ENCODE measurements around the gene ZIC5. TPM values are rescaled to one million over a fixed set of nuclear protein-coding genes. Genes with fewer than 3 reads are reported as not detected.
"Not testable (repeated sequence)": the region's sequence is repeated elsewhere in the genome, so short reads cannot be mapped to it uniquely, and the experiment has no call there.

ZIC5 gene
- total and polyA plus RNA-seq, 2 of the 4 experiments (the other 2 are of a cell fraction), result not detected

GRCh38 chr13:99945515-99945914 is 26.1 kb downstream of the ZIC5 start:
- H3K18ac ChIP-seq (ENCODE audit: low read depth, low read length); intact Hi-C loops (cut with micrococcal nuclease); H3K36me3 ChIP-seq (ENCODE audit: control insufficient read depth, insufficient read depth, low read length); H2BK5ac ChIP-seq (ENCODE audit: low read depth, low read length, poor library complexity, severe bottlenecking); dilution Hi-C loops (cut with HindIII; ENCODE audit: low sequenced_read_pairs, unreplicated experiment); H2AK5ac ChIP-seq (ENCODE audit: low read depth, low read length); ATAC-seq (ENCODE audit: low read depth); H3K4me1 ChIP-seq (ENCODE audit: control insufficient read depth, insufficient read depth, low read length); POLR2A ChIA-PET (ENCODE audit: unreplicated experiment); H3K23ac ChIP-seq (ENCODE audit: low read depth, low read length); CTCF ChIA-PET; H3K4me2 ChIP-seq (ENCODE audit: low read depth, low read length); DNase-seq; H2AK9ac ChIP-seq (replicated peaks; ENCODE audit: low read depth, low read length, poor library complexity); H2AFZ ChIP-seq (replicated peaks; ENCODE audit: low read length, poor library complexity); H3K4ac ChIP-seq (ENCODE audit: low read depth, low read length); H3K27ac ChIP-seq (ENCODE audit: insufficient read depth, low read length); H4K91ac ChIP-seq (ENCODE audit: insufficient read depth, low read depth, low read length); H2BK20ac ChIP-seq (ENCODE audit: low read depth, low read length); H3K14ac ChIP-seq (replicated peaks; ENCODE audit: low read depth, low read length); H4K5ac ChIP-seq (ENCODE audit: low read depth, low read length); BruUV-seq (replicated peaks); H3K9me3 ChIP-seq (ENCODE audit: control insufficient read depth, insufficient read depth, low read length); H3K79me1 ChIP-seq (ENCODE audit: low read depth in 1 of 2, low read length in 2 of 2); H2BK120ac ChIP-seq (ENCODE audit: low read depth, low read length); H3K56ac ChIP-seq (ENCODE audit: extremely low read depth, insufficient read depth, low read length); H4K8ac ChIP-seq (ENCODE audit: low read depth in 2 of 2, low read length in 2 of 2); H3K9ac ChIP-seq (ENCODE audit: low read depth, low read length); in situ Hi-C loops (cut with MboI; ENCODE audit: low sequenced_read_pairs); H4K20me1 ChIP-seq (ENCODE audit: insufficient read depth, low read length); H3K4me3 ChIP-seq (ENCODE audit: insufficient read depth, low read depth, low read length); H2BK15ac ChIP-seq (ENCODE audit: low read depth, low read length); H3K9me1 ChIP-seq (ENCODE audit: insufficient read depth, low read length): not testable (repeated sequence)
- H3K27me3 ChIP-seq (ENCODE audit: control insufficient read depth, insufficient read depth, low read length), result peaks cover 33% of the 10 kb centered on the region
- WGBS, 2 experiments (ENCODE audit: extremely low coverage in 2 of 2, insufficient read length in 1 of 2), result no CpG with 5 or more reads among the region's 2 CpGs
